ENCODE measurements around the gene PHF1. TPM values are rescaled to one million over a fixed set of nuclear protein-coding genes. Genes with fewer than 3 reads are reported as not detected.

Gene PHF1
- total RNA-seq, 1 experiment from 2014 or later, result 47.6 TPM

DNA sequence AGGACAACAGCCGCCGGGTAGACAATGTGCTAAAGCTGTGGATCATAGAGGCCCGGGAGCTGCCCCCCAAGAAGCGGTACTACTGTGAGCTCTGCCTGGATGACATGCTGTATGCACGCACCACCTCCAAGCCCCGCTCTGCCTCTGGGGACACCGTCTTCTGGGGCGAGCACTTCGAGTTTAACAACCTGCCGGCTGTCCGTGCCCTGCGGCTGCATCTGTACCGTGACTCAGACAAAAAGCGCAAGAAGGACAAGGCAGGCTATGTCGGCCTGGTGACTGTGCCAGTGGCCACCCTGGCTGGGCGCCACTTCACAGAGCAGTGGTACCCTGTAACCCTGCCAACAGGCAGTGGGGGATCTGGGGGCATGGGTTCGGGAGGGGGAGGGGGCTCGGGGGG lies 26.9 kb downstream of the PHF1 start:
- TF ChIP-seq, protein P1, sequence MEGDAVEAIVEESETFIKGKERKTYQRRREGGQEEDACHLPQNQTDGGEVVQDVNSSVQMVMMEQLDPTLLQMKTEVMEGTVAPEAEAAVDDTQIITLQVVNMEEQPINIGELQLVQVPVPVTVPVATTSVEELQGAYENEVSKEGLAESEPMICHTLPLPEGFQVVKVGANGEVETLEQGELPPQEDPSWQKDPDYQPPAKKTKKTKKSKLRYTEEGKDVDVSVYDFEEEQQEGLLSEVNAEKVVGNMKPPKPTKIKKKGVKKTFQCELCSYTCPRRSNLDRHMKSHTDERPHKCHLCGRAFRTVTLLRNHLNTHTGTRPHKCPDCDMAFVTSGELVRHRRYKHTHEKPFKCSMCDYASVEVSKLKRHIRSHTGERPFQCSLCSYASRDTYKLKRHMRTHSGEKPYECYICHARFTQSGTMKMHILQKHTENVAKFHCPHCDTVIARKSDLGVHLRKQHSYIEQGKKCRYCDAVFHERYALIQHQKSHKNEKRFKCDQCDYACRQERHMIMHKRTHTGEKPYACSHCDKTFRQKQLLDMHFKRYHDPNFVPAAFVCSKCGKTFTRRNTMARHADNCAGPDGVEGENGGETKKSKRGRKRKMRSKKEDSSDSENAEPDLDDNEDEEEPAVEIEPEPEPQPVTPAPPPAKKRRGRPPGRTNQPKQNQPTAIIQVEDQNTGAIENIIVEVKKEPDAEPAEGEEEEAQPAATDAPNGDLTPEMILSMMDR (conservative IDR thresholded peaks at IDR 0.05), result no peak
- TF ChIP-seq EZH2 (IDR thresholded peaks at IDR 0.05; ENCODE audit: low read depth), result no peak
- BruUV-seq (replicated peaks), result no TSS peak
- POLR2A ChIA-PET (ENCODE audit: unreplicated experiment), result no interaction called here

GRCh38 chr6:33438978-33439594 lies 28.3 kb downstream of the PHF1 start:
- intact Hi-C loops (cut with micrococcal nuclease; ENCODE audit: unreplicated experiment), result no loop called here
- Histone ChIP-seq H3K79me2 (ENCODE audit: low read depth) (no peaks in the 10 kb centered on the region), H4K20me1 (ENCODE audit: insufficient read depth) (no peaks in the 10 kb centered on the region), H3K4me1 (replicated peaks; ENCODE audit: insufficient read depth) (no peaks in the 10 kb centered on the region), H3K27me3 (ENCODE audit: insufficient read depth, low read depth) (no peaks in the 10 kb centered on the region), H3K9me3 (ENCODE audit: insufficient read depth, low read depth) (no peaks in the 10 kb centered on the region), H3K27ac (no peak overlapping the region), H3K36me3 (ENCODE audit: low read depth) (no peaks in the 10 kb centered on the region), H3K9me2 (ENCODE audit: insufficient read depth) (no peaks in the 10 kb centered on the region), H3F3A (ENCODE audit: insufficient read depth, low read depth) (no peaks in the 10 kb centered on the region), H3K4me3 (no peak overlapping the region), H3K4me2 (no peak overlapping the region), H2AFZ (no peak overlapping the region)
- CTCF ChIA-PET, result no interaction called here
- POLR2A ChIA-PET (ENCODE audit: unreplicated experiment), result no interaction called here
- DNase-seq, result no peak
- TF ChIP-seq, protein P1 (conservative IDR thresholded peaks at IDR 0.05), result no peak
- TF ChIP-seq EZH2 (IDR thresholded peaks at IDR 0.05; ENCODE audit: low read depth), result no peak
- no TSS peak for BruUV-seq (replicated peaks)

More for the DNA sequence above, 26.9 kb downstream of the PHF1 start:
- no peaks in the 10 kb centered on the region for H3K9me2 ChIP-seq (ENCODE audit: insufficient read depth)
- no peaks in the 10 kb centered on the region for H3K27me3 ChIP-seq (ENCODE audit: insufficient read depth, low read depth)
- no peaks in the 10 kb centered on the region for H3K9me3 ChIP-seq (ENCODE audit: insufficient read depth, low read depth)
- no peaks in the 10 kb centered on the region for H3F3A ChIP-seq (ENCODE audit: insufficient read depth, low read depth)
- intact Hi-C loops (cut with micrococcal nuclease; ENCODE audit: unreplicated experiment), result no loop called here
- DNase-seq, result no peak
- no peak overlapping the region for H3K4me2 ChIP-seq
- no peaks in the 10 kb centered on the region for H3K36me3 ChIP-seq (ENCODE audit: low read depth)
- H3K4me3 ChIP-seq, result no peak overlapping the region
- H3K4me1 ChIP-seq (replicated peaks; ENCODE audit: insufficient read depth), result no peaks in the 10 kb centered on the region
- H2AFZ ChIP-seq, result no peak overlapping the region
- H3K27ac ChIP-seq, result no peak overlapping the region
- CTCF ChIA-PET, result no interaction called here
- H3K79me2 ChIP-seq (ENCODE audit: low read depth), result no peaks in the 10 kb centered on the region
- H4K20me1 ChIP-seq (ENCODE audit: insufficient read depth), result no peaks in the 10 kb centered on the region

- H3K4me3 ChIP-seq, result no peak overlapping the region
- H3K27me3 ChIP-seq (ENCODE audit: insufficient read depth, low read depth), result no peaks in the 10 kb centered on the region
- ChIA-PET POLR2A (ENCODE audit: unreplicated experiment) (no interaction called here), CTCF (no interaction called here)
- no peaks in the 10 kb centered on the region for H4K20me1 ChIP-seq (ENCODE audit: insufficient read depth)
- DNase-seq, result no peak
- peaks cover 2% of the 10 kb centered on the region; the same call in 1 of the 2 replicates for H3F3A ChIP-seq (ENCODE audit: insufficient read depth, low read depth)
- H3K9me3 ChIP-seq (ENCODE audit: insufficient read depth, low read depth), result no peaks in the 10 kb centered on the region
- BruUV-seq (replicated peaks), result no TSS peak
- no peaks in the 10 kb centered on the region for H3K36me3 ChIP-seq (ENCODE audit: low read depth)
- no peaks in the 10 kb centered on the region for H3K4me1 ChIP-seq (replicated peaks; ENCODE audit: insufficient read depth)
- H2AFZ ChIP-seq, result no peak overlapping the region
- no peak overlapping the region for H3K4me2 ChIP-seq
- TF ChIP-seq, protein P1 (conservative IDR thresholded peaks at IDR 0.05), result no peak
- TF ChIP-seq EZH2 (IDR thresholded peaks at IDR 0.05; ENCODE audit: low read depth), result no peak
- H3K9me2 ChIP-seq (ENCODE audit: insufficient read depth), result no peaks in the 10 kb centered on the region
- H3K27ac ChIP-seq, result no peak overlapping the region
- H3K79me2 ChIP-seq (ENCODE audit: low read depth), result no peaks in the 10 kb centered on the region
- intact Hi-C loops (cut with micrococcal nuclease; ENCODE audit: unreplicated experiment), result no loop called here
Observed at GRCh38 chr6:33439956-33440648, 29.3 kb downstream of the PHF1 start.

Data from PC-9 (cell line).